HG03457 (cell line): ENCODE data around the gene PKHD1.

ENCODE experiments used
- ATAC-seq: cut with Tn5 transposase; IDR thresholded peaks from one replicate; pipeline ENCODE4 v1.9.1; 2021; ENCODE audit warnings: moderate number of reproducible peaks; ENCODE audit not compliant: unreplicated experiment

The PKHD1 gene

DNA sequence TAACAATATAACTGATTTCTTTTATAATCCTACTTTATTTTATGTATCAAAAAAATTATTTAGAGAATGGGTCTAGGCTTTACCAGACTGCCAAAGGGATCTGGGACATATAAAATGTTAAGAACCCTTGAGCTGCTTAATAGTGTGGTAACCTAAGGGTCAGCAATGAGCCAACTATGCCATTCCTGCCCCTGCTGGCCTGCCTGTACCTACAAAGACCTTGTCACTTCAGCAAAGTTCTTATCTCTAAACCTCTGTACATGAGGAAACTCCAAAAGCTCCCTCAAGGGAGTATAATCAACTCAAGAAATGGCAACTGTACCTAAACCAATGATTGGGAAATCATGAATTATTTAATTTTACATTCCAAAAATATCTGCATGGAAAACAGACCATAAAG lies 266.9 kb downstream of the PKHD1 start:
- ATAC-seq, result no peak

DNA sequence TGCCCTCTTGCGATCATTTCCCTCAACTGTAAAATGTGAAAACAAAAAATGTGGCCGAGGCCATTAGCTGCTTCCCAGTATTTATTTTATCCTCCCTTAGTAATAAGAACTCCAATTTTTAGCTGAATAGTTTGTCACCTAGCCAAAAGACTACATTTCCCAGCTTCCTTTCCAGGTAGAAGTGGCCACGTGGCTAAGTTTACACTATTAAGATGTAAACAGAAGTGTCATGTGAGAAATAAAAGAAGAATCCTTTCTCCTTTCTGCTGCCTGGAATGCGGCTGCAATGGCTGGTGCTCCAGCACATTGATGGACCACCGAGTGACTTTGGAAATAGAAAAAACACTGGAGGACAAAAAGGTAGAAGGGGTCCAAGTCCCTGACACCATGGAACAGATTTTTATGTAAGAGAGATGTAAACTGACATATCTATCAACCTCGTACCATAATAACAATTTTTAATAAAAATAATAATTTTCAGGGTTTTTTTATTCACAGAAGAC lies 268.8 kb downstream of the PKHD1 start:
- no peak for ATAC-seq

DNA sequence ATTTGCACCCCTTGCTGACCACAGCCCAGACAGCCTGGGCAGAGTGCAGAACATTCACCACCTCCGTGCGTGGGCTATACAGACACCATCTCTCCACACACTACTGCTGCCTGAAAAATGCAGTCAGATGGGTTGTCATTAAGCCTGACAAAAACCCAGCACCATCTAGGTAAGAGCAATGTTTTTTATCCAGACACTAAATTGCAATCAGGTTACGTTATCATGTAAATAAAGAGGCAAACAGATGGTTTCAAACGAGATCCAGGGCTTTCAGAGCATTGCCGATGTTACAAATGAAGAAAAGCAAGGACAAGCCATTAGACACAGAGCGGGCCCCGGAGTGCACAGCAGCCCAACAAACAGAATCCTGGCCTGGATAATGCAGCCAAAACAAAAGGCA lies 269.6 kb downstream of the PKHD1 start:
- no peak for ATAC-seq

DNA sequence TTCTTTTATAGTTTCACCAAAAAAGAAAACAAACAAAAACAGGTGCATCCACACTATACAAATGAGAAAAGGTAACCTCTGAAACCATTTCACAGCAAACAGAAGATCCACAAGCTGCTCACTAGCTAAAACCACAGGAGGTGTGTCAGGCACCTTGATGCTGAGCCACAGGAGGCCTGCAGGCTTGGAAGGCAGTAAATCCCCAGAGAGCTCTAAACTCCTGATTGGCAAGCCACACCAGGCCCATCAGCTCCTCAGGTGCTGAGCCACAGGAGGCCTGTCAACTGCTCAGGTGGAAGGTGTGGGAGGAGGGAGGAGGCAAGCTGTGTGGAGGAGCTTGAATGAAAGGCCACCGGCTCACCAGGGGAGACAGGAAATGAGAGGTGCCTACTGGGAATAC lies 273.0 kb downstream of the PKHD1 start:
- ATAC-seq, result no peak

DNA sequence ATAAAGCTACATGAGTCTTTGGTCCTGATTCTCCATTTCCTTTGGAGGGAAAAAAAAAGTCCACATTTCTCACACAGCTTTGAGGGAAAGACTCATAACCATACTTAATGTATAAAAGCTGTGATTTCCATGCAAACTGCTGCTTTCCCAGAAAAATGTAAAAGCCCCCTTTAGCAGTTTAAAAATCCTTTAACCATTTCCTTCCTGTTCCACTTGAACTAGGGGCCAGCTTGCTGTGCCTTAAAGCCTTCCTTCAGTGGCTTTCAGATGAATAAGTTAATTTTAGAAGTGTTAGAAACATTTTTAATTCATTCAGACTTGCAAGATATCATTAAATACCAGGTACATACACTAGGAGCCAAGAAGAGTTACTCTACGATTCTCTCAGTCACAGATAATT lies 273.5 kb downstream of the PKHD1 start:
- ATAC-seq, result no peak

DNA sequence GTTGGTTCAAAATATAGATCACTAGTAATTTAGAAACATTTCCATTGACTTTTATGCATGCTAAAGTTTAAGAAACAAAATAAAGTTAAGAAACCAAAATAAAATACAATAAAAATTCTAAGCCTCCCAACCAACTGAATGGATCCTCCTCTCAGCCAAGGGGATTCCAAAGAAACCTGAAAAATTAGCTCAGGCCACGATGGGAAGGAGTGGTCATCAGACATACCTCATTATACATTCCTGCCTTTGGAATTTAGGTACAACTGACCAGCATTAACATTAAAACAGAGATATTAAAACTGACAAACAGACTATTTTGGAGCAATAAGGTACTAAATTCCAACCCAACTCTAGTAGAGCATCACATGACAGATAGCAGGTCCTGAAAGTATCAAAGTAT lies 275.2 kb downstream of the PKHD1 start:
- ATAC-seq, result no peak

DNA sequence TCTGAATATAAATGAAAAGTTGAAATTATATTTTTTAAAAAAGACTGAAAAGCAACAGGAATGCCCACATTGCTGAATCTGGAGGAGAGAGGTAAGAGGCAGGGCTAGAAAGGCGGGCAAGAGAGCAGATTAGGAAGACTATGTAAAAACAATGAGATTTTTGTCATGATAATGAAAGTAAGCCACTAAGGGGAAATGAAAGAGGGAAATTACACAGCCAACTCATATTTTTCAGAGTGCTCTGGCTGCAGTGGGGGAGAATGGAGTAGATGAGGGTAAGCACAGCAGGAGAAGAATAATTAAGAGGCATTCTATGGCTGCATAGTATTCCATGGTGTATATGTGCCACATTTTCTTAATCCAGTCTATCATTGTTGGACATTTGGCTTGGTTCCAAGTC lies 281.9 kb downstream of the PKHD1 start:
- no peak for ATAC-seq

DNA sequence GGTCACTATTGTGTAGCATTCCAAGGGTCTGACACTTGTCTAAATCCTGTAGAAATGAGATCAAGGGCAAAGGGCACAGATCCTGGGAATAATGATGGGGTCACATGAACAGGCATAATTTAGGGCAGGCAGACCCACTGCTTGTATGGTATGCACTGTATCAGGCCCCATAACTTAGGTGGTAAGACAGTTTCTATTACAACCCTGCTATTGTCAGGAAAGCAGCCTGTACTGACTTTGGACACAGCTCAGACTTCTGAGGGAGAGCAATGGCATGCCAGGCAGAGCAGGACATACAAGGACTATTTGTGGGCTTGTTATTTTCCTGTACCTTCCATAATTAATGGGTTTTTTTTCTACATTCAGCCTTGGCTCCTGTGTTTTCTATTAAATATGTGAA lies 286.8 kb downstream of the PKHD1 start:
- ATAC-seq, result no peak

DNA sequence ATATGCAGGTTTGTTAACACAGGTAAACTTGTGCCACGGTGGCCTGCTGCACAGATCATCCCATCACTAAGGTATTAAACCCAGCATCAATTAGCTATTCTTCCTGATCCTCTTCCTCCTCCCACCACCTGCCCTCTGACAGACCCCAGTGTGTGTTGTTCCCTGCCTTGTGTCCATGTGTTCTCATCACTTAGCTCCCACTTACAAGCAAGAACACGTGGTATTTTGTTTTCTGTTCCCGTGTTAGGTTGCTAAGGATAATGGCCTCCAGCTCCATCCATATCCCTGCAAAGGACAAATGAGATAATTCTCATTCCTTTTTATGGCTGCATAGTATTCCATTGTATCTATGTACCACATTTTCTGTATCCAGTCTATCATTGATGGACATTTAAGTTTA lies 294.0 kb downstream of the PKHD1 start:
- ATAC-seq, result no peak

DNA sequence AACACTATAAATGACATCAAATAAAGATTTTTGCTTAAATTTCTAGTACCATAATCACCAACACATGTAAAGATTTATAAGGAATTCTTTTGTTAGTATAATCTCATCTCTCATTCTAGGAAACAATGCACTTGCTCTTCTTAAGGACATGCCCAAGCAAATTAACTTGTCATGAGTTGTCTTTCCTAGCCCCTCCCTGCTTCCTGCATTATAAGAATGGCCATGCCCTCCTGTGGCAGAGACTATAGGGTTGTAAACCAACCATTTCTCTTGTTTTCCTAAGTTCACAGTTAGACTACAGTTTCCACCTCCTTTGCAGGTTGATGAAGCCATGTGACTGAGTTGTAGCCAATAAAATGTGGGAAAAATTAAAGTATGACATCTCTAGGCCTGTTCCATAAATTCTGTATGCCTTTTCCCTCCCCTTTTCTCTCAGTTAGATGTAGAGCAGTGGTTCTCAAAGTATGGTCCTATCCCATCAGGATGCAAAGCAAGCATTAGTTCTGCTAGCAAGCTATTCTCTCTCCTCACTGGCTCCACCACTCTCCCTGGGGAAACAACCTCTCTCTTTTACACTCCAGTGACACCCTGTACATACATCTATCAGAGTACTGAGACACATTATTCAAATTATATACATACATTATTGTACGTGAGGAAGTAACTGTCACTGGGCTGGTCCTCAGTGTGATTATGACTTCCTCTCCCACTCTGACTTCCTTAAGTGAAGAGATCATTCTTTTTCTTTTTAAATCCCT lies 295.0 kb downstream of the PKHD1 start:
- ATAC-seq, result no peak

DNA sequence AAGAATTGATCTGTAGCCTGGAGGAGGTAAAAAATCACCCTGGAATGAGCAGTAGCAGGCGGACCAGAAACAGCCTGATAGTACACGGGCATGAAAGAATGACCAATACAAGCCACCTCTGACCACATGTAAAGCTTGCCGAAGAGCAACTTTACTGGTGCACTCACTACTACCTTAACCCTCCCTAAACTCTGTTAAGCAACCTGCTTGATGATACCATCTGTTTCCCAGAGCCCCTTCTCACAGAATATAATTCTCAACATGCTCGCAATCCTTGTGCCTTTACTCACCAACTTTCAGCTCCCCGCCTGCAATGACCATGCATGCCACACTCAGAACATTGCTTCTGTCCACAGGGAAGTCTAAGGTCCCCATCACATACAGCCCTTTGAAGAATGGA lies 296.5 kb downstream of the PKHD1 start:
- no peak for ATAC-seq

DNA sequence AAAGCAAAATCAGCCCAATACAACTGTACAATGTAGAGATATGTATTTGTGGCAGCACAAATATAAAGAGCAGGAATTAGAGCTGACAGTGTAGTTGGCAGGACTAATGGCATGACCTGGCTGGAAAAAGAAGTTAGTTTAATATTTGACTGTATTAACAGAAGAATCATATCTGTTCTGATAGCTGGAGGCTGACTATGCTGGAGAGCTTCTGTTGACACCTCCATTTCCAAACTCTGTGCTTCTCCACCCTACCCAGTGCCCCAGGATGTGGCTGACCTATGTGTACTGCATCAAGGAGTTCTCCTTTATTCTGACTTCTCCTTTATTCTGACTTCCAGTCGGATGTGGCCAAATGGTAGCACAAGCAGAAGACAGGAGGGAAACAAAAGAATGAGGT lies 299.3 kb downstream of the PKHD1 start:
- no peak for ATAC-seq

DNA sequence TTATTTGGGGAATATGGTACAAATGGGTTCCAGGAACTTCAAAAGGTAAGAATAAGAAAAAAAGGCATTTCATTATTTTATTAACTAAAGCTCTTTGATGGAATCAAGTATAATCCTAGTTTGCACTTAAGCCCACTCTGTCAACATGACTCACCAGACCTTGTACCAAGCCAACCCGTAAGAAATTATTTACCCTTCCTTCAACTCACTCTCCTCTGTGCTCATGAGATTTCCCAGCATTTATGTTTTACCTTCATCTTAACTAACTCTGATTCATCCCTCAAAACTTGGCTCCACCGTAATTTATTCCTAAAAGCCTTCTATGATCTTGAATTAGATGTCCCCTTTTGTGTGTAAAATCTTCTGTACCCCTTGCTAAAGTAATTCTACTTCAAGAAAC lies 308.7 kb downstream of the PKHD1 start:
- ATAC-seq, result no peak

DNA sequence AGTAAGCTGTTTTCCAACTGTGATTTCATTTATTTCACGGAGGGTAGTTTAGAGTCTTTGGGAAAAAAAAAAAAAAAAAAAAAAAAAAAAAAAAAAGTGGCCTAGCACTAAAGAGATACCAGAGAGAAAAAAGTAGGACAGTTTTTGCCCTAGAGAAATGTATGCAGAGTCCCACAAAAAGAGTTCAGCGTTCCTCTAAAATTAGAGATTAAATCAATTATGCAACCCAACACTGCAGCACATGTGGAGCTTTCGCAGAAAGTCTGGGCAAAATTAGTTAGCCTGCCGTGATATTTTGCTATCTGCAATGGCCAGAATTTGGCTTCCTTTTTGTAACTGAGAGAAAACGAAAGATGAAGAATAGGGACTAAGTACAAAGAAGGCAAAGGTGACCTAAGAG lies 309.8 kb downstream of the PKHD1 start:
- ATAC-seq, result no peak

DNA sequence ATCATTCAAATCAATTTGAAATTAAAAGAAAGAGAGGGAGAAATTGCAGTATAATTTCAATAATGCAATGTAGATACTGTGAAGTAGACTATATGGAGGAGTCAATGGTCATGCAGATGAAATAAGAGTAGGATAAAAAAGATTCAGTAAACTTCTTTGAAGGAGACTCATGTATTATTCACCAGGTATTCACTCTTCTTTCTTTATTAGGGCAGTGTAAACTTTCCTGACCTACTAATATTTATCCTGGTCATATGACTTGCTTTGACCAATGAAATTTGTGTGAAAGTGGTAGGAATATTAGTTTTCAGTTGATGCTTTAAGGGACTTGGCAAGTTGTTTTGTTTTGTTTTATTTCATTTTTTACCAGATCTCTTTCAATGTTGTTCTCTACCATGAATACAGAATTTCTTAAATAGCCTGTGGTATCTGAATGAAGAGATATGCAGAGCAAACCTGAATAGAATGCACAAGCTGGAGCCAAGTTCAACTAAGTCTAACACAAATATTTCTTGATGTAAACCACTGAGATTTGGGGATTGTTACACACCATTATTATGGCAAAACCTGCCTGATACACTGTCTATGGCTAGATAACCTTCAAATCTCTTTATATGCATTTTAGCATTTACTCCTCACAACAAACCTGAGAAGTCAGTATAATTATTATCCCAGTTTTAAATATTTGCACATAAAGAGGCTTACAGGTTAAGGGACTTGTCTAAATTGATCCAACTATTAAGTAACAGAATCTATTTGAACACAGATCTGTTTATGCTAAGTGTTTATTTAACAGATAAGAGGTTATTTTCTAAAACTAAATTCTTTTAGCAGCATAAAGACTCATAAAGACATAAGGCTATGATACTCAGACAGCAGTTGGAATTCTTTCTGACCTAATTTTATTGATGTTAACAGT lies 311.2 kb downstream of the PKHD1 start:
- ATAC-seq, result no peak

DNA sequence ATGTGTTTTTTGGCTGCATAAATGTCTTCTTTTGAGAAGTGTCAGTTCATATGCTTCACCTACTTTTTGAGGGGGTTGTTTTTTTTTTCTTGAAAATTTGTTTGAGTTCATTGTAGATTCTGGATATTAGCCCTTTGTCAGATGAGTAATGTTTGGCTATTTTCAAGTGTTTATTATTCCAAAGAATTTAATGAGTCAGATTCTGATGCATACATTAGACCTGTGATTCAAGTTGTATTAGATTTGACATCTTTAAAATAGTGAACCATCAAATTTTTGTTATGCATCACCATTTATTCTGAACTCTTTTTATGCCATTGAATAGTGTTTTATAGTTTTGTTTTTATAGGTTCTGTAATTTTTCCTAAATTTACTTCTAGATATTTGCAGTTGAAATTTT lies 319.3 kb downstream of the PKHD1 start:
- ATAC-seq, result no peak

DNA sequence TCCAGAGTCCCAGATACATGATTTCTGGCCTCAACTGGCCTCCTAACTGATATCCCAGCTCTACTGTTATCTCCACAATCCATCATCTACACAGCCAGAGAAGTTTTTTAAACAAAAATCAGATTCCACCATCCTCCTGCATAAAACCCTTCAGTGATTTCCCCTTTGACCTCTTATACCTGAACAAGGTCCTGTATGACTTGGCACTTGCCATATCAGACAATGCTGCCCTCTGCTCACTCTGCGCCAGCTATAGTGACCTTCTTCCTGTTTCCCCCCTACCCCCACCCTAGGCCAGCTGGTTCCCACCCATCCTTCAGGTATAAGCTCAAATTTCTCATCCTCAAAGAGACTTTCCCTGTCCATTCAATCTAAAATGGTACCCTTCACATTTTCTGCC lies 322.2 kb downstream of the PKHD1 start:
- ATAC-seq, result no peak

DNA sequence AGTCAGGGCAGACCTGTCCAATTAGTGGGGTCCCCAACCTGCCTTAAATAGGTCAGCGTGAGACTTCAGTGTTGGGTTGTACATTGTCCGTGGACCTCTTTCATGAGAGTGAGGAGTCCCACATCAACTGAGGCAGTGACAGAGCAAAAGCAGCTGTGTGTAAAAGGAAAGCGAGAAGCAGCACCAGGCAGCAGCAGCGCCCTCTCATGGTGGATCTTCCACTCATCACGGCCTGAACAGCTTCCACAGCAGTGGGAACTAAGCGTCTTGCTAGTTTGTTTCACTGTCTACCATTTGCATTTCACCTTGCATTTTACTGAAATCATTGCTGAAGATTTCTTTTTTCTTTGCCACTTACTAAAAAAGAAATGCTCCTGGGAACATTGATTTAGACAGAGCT lies 333.8 kb downstream of the PKHD1 start:
- no peak for ATAC-seq

DNA sequence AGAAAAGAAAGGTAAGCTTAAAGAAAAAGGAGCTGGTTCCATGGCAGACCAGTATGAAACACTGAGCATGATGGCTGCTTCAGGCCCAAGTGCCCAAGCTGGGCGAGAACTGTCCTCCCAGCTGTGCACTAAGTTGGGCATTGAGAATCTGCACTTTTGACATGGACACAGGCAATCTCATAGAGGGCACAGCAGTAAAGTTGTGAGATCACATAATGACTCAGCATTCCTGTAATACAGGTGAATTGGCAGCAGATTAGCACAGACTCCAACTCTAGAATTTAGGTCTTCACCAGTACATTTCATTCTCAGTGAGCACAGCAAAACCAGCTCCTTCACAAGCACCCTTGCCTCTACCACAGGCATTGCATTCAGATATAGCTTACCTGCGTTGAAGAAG lies 343.4 kb downstream of the PKHD1 start:
- no peak for ATAC-seq

DNA sequence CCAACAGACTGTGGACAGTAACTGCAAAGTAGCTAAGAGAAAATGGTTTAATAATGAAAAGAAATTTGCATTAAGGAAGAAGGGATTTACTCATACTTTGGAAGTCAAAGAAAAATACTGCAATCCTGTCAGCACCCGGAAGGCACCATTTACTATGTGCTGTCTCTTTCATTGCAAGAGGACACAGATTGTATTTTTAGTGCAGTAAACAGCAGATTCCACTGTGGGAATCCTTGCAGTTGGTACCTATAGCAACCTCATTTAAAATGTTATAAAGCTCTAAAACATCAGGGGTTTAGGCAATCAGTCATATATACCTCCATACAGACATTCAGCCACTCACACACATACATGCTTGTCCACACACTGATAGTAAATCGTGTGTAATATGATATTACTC lies 346.8 kb downstream of the PKHD1 start:
- ATAC-seq, result no peak

DNA sequence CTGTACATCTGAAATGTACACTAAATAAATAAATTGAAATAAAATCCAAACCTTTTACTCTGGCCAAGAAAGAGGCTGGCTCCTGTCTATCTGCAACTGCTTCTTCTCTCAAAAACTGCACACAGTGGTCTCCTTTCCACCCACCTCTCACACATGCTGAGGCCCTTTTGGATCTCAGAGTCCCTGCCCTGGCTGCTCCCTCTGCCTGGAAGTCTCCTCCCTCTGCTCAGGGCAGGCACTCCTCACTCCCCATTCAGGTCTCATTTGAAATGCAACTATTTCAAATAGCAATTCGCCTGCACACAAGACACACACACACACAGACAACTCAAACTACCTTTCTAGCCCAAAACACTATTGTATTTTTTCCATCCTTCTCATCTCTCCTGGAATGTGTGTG lies 348.8 kb downstream of the PKHD1 start:
- no peak for ATAC-seq
